ENCODE results near the gene MYO9A. TPM values are rescaled to one million over a fixed set of nuclear protein-coding genes. Genes with fewer than 3 reads are reported as not detected.

MYO9A gene
- total RNA-seq, 2 experiments from 2014 or later = 18.6 to 22.2 TPM

DNA sequence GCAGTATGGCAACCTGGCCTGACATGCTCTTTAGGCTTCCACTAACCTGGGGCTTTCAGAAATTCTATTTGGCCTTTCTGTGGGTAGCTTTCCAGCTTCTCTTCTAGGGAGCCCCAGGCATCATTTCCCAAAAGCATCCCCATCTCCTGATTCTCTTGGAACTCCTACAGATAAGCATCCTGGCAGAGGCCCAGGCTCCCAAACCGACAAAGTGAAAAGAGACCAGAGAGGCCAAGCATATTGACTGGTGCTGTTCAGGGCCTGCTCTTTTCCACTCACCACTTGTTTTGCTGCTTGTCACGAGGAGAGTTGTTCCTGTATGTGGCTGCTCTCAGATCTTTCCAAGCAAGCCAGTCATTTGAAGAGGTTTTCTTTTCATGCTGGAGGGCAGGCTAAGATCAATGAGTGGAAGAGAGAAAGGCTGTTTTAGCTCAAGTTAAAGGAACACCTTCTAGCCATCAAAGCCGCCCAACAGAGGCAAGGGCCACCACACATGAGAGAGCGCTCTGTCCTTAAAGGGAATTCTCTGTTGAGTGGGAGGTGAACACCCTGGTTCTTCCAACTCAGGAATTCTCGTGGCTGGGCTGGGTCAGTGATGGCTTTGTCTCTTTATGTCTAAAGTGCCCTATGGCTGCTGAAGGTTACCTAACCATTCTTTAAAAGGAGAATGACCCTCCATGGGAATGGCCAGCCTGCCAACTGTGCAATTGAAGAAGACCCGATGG is 338.7 kb downstream of the MYO9A start:
- Mint-ChIP-seq H3K9me3 (no peaks in the 10 kb centered on the region), H3K27ac (no peak overlapping the region), H3K4me3 (no peak overlapping the region), H3K4me1 (peaks cover 22% of the 10 kb centered on the region), H3K36me3 (ENCODE audit: low read depth) (no peaks in the 10 kb centered on the region), H3K27me3 (peaks cover 3% of the 10 kb centered on the region)
- CTCF ChIA-PET = interaction anchor here (0.7 to 3.0 kb wide), 6 partner anchors 9 to 378 kb away, joined by 3 to 22 read pairs (median 4); no protein-coding TSS in a partner anchor
- no peak for DNase-seq
- POLR2A ChIA-PET = no interaction called here

DNA sequence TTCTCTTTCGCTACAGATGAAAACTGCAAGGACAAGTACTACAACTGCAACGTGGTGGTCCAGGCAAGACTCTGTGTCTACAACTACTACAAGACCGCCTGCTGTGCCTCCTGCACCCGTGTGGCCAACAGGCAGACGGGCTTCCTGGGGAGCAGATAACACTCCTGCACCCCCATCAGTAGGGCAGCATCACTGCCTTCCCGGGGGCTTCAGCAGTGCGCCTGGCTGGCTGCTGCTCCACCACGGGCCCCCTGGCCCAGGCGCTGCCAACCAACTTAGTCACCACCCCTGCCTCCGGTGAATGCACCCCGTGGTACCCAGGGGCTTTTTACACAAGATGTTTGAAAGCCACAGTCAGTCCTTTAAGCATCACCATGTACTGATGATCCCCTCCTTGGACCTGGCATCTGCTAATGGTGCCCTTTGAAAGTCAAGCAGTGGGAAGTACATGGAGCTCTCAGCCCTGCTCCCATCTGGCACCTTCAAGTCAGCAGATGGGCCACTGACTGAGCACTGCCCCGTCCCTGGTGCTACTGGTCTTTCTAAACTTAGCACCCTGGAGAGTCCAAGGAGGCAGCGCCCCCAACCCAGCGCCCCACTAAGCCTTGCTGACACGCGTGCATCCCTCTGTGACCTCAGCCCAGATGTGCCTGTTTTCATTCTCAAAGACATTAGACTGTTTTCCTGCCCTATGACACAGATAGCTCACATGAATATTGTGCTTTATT is 340.6 kb downstream of the MYO9A start:
- Mint-ChIP-seq H3K9me3 (no peaks in the 10 kb centered on the region), H3K27me3 (no peaks in the 10 kb centered on the region), H3K36me3 (ENCODE audit: low read depth) (no peaks in the 10 kb centered on the region), H3K4me3 (no peak overlapping the region), H3K27ac (no peak overlapping the region), H3K4me1 (peaks cover 22% of the 10 kb centered on the region)
- POLR2A ChIA-PET = no interaction called here
- CTCF ChIA-PET = no interaction called here
- no peak for DNase-seq

- no peak overlapping the region for H3K4me3 Mint-ChIP-seq
- DNase-seq = no peak
- H3K36me3 Mint-ChIP-seq (ENCODE audit: low read depth) = no peaks in the 10 kb centered on the region
- ChIA-PET CTCF (interaction anchor here (0.9 to 1.1 kb wide), 2 partner anchors 26 to 32 kb away, joined by 4 read pairs; no protein-coding TSS in a partner anchor), POLR2A (no interaction called here)
- H3K9me3 Mint-ChIP-seq = no peaks in the 10 kb centered on the region
- H3K27ac Mint-ChIP-seq = no peak overlapping the region
- H3K27me3 Mint-ChIP-seq = peaks cover 2% of the 10 kb centered on the region
- peaks cover 15% of the 10 kb centered on the region for H3K4me1 Mint-ChIP-seq
Measured at GRCh38 chr15:71776304-71776703, 341.6 kb downstream of the MYO9A start.

- CTCF ChIA-PET = interaction anchor here (0.9 to 1.1 kb wide), 2 partner anchors 26 to 32 kb away, joined by 4 read pairs; no protein-coding TSS in a partner anchor
- no peak for DNase-seq
- Mint-ChIP-seq H3K4me3 (no peak overlapping the region), H3K27ac (no peak overlapping the region), H3K36me3 (ENCODE audit: low read depth) (no peaks in the 10 kb centered on the region), H3K27me3 (peaks cover 5% of the 10 kb centered on the region), H3K4me1 (peaks cover 11% of the 10 kb centered on the region), H3K9me3 (no peaks in the 10 kb centered on the region)
- POLR2A ChIA-PET = no interaction called here
Measured at GRCh38 chr15:71775856-71776255, 342.1 kb downstream of the MYO9A start.

DNA sequence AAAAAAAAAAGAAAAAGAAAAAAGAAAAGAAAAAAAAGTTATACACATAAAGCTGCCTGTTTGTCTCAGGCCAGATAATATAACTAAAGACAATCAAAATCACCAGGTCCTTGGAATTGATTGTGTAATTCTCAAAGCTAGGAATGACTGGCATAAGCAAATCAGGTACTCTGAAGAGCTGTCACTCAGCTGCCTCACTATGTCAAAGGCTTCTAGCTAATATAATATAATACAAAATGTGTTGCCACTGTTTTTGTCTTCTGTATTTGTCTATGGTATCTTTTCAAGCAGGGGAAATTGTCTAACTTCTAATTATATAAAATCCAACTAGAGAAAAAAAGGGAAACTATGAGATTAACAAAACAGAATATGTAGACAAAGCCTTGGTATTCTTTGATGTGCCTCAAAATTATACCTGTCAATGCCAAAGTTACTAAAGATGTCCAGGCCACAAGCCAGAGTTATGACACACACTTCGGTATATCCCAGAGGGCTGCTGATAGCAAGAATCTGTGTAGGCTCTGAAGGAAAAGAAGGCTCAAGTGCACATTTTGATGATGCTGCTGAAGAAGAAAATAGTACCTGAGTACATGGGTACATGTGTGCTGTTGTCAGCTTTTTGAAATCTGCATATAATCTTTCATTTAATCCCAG is 344.6 kb downstream of the MYO9A start:
- peaks cover 5% of the 10 kb centered on the region for H3K27me3 Mint-ChIP-seq
- no peak overlapping the region for H3K4me3 Mint-ChIP-seq
- POLR2A ChIA-PET = no interaction called here
- no peak overlapping the region for H3K27ac Mint-ChIP-seq
- no peaks in the 10 kb centered on the region for H3K36me3 Mint-ChIP-seq (ENCODE audit: low read depth)
- H3K9me3 Mint-ChIP-seq = no peaks in the 10 kb centered on the region
- CTCF ChIA-PET = interaction anchor here (0.8 to 1.1 kb wide), 2 partner anchors 30 to 382 kb away, joined by 4 read pairs; no protein-coding TSS in a partner anchor
- H3K4me1 Mint-ChIP-seq = no peaks in the 10 kb centered on the region
- no peak for DNase-seq

Other genes with a start within 250 kb of the MYO9A start
- gene SENP8, start 253 bp upstream of the MYO9A start, total RNA-seq = 1 to 10 TPM in 1 of 2 experiments, under 1 TPM in 1; 0.73 to 1.4 TPM
- not detected for gene GRAMD2A, start 79.6 kb upstream of the MYO9A start, total RNA-seq
- gene PKM, start 113.0 kb upstream of the MYO9A start, total RNA-seq = 1,000 to 10,000 TPM; 1,064 to 1,081 TPM
- 10 to 100 TPM; 58.8 to 65.0 TPM for gene PARP6, start 154.4 kb upstream of the MYO9A start, total RNA-seq
- under 1 TPM; 0.18 to 0.58 TPM for gene CELF6, start 202.0 kb upstream of the MYO9A start, total RNA-seq

Measured in activated CD4-positive, alpha-beta memory T cell treated with anti-CD3 and anti-CD28 coated beads, Interleukin-2, amount 10 ng/mL, durations not matched to agents 7 days and 5 days (primary cell).